NCI-H146 treated with DMSO at 0.1 percent for 48 hours (cell line): ENCODE data around the gene SPAG16.
"Not testable (repeated sequence)": the region's sequence is repeated elsewhere in the genome, so short reads cannot be mapped to it uniquely, and the experiment has no call there.

Experiments
- DNase-seq: peaks from one replicate; lab custom pipeline; 2025; ENCODE audit not compliant: unreplicated experiment; lab: John Stamatoyannopoulos, UW

Gene SPAG16

DNA sequence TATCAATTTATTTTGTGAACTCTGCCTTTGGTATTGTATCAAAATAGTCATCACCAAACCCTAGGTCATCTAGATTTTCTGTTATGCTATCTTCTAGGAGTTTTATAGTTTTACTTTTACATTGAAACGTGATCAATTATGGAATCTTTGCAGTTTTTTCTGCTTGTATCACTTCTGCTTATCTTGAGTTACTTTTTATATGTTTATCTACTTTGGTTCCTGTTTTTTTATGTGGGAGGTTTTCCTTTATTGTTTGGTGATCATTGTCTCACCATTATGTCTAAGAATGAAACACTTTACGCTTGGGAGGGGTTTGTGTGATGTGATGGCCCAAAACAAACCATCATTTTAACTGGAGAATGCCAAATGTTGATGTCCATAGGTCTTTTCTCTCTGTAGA lies 261.2 kb downstream of the SPAG16 start:
- no peak for DNase-seq

GRCh38 chr2:213545964-213546475 lies 261.8 kb downstream of the SPAG16 start:
- DNase-seq: peak; percentile 82

DNA sequence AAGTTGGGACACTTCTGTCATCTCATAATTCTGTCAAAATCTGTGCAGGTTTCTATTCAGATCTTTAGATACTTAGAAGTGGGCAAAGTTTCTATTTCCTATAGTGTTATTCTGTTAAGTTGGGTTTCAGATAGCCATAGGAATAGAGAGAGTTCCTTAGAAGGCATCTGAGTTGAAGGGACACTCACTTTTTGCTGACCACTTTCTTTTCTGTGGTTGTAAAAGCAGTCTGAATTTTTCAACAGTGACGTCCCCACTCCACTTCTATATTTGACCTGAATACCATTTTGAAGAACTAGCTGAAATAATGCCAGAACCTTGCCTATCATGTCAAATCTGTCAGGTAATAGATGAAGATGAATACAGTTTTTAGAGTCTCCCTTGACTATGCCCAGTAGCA lies 267.3 kb downstream of the SPAG16 start:
- no peak for DNase-seq

DNA sequence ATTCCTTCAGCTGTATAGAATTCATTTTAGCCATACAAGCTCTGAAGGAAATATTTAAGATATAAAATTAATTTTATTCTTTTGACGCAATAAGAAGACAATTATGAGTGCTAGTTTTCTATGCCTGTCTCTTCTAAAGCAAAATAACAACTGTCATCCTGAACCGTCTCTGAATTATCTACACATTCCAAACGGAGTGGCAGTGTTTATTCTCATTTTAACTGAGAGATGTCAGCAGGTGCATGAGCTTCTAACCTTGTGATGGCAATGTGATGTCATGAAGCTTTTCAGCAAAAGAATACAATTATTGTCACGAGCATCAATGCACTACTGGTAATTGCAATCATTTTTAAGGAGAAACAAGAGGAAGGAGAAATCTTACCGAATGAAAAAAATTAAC lies 274.8 kb downstream of the SPAG16 start:
- DNase-seq: no peak

GRCh38 chr2:213561759-213562158 lies 277.5 kb downstream of the SPAG16 start:
- no peak for DNase-seq

DNA sequence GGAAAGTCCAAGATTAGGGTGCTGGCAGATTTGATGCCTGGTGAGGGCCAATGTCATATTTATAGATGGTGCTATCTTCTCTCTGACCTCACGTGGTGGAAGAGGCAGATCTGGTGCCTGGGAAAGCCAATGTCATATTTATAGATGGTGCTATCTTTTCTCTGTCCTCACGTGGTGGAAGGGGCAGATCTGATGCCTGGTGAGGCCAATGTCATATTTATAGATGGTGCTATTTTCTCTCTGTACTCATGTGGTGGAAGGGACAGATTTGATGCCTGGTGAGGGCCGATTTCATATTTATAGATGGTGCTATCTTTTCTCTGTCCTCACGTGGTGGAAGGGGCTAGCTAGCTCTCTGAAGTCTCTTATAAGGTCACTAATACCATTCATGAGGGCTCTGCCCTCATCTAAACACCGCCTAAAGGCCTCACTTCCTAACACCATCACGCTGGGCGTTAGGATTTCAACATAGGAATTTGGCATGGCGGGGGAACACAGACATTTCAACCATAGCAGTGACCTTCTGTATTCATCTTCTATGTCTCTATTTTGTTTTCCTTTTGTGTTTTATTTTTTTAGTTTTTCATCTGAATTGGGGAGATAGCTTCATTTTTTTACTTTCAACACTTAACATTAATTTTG lies 278.4 kb downstream of the SPAG16 start:
- no peak for DNase-seq

DNA sequence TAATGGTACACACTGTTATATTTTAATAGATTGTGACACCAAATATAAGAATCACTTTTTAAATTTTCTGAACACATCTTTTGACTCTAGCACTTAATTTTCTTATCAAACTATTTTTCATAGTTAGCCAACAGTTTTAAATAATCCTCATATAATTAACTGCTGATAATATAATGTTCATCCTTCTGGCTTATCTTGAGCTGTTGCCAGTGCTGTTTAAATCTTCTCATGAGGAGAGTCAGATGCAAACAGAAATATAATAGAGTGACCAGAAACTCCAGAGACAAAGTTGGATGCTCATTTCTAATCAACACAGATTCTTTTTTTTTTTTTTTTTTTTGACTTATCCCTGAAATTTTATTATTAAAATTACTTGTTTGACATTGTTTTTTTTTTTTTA lies 282.6 kb downstream of the SPAG16 start:
- DNase-seq: no peak

DNA sequence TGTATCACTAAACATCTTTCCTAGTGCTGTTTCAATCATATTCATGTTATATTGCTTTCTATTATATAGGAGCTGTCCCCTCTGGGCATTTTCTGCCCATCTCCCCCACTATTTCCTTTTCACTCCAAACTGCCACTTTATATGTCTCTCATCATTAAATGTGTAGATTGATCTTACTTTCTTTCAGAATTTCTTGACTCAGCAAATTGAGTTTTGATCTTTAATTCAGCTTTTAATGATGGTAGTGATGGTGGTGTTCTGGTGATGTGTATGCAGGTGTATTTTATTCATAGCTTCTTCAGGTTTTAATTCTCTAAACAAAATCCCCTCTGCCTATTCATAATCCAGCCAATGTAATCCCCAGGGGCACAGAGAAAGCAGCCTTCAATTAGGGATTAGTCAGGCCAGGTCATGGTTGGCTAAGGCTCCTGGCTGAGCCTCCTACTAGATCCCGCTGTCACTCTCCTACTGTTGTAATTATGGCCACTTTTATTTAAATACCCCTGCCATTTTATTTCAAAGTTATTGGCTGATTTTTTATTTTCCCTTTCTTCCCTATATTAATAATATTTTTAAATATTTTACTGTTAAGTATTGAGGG lies 325.4 kb downstream of the SPAG16 start:
- no peak for DNase-seq

DNA sequence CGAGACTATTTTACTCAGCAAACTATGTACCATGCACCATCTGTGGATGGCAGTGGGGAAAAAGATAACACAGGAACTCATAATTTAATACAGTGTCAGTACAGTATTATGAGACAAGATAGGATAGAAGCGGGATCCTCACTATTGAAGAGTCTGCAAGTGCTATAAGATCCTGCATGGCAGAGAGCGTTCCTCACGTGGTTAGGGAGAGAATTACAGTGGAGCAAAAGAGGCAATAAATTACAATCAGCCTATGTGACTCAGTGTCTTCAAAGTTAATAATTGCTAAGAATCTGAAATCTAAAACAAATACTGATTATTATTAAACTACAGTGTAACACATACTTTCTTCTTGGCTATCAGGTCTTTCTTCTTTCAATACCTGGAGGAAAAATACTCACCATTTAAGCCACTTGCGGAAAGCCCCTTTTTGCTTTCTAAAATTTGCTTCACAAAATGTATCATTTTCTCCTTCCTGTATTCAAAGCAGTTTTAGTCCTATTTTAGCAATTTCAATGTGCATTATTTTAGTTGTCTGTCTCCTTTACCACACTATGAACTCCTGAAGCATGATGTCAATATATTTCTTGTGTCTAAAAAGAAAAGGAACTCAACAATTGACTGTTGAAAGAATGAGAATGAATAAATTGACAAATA lies 342.9 kb downstream of the SPAG16 start:
- DNase-seq: no peak

DNA sequence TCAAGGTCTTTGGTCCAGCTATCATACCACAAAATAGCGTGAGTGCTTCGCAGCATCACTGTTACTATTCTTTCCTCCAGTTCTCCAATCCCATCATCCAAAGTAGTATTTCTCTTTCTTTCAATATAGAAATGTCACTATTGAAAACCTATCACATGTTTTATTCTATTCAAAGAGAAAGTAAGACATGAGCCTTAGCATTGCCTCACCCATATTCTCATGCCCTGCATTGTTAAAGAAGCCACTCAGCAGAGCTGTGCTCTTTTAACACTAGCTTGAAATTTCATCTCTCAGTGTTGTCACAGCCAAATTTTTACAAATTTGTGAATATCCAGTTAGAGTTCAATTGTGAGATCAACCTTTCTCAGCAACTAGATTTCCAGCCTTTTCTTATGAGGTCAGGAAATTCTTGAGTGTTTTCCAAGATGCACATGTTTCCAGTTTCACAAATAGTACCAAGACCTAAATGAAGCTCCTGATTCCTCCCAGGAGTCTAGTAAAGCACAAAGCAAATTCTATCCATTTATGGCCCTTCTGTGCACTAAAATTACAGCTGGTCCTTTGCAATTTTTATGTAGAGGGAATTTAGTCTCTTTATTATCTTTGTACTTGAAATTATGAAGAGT lies 343.7 kb downstream of the SPAG16 start:
- DNase-seq: no peak

GRCh38 chr2:213640738-213641425 lies 356.6 kb downstream of the SPAG16 start:
- no peak for DNase-seq

GRCh38 chr2:213644926-213645325 lies 360.7 kb downstream of the SPAG16 start:
- no peak for DNase-seq

- DNase-seq: no peak
Observed at GRCh38 chr2:213649176-213649575, 364.9 kb downstream of the SPAG16 start.

DNA sequence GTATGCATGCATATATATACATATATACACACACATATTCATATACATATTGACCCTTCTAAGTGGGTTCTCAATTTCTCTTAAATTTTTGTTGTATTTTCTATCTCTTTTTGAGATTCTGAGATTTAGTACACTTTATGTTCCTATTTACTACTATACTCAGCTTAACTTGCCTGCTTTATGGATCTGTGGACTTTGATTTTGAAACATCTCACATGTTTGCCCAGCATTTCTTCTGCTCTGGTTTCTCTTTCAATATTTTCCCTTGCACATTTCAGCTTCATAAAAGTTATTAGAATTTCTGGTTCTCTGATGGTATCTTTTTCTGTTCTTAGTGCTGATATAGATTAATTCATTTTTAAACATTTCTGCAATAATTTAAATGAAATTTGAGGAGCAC lies 380.6 kb downstream of the SPAG16 start:
- DNase-seq: no peak

DNA sequence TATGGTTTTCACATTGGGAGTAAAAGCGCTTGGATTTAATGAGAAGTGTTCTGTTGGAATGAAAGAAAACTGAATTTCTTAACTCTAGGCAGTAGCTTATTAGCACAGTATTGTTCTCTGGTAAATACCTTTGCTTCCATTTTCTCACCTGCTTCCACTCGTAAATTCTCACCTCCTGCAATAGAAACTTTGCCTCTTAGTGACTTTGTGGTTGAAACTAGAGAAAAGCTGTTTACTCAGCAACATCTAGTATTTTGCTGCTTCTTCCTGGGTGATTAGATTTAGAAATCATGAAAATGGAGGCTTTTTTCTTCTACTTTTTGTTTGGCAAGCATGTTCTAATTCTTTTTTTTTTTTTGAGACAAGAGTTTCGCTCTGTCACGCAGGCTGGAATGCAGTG lies 385.4 kb downstream of the SPAG16 start:
- DNase-seq: no peak

GRCh38 chr2:213678437-213679218 lies 394.4 kb downstream of the SPAG16 start:
- DNase-seq: no peak

GRCh38 chr2:213679894-213680293 lies 395.6 kb downstream of the SPAG16 start:
- DNase-seq: no peak

GRCh38 chr2:213682276-213682675 lies 398.0 kb downstream of the SPAG16 start:
- no peak for DNase-seq

DNA sequence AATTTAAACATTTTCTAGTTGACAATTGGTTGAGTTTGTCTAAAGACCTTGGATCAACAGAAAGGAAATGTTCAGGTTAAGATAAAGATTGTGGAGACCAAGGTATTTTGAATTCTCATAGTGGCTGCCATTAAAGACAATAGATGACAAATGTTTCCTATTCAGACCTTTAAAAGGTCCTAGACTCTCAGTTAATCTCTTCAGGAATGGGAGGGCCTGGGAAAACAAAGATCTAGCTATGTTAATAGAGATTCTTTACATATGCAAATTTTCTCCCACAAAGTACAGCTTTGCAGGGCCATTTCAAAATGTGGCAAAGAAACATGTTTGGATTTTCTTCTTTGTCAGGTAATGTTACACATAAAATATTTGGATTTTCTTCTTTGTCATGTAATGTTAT lies 403.9 kb downstream of the SPAG16 start:
- DNase-seq: no peak

- not testable (repeated sequence) for DNase-seq
Observed at GRCh38 chr2:213688825-213689224, 404.6 kb downstream of the SPAG16 start.

- DNase-seq: no peak
Observed at GRCh38 chr2:213689585-213689984, 405.3 kb downstream of the SPAG16 start.
